Glutamatergic neuron (in vitro differentiated cells): ENCODE results near the gene OPRM1. TPM values are rescaled to one million over a fixed set of nuclear protein-coding genes. Genes with fewer than 3 reads are reported as not detected.

Experiments used
- DNase-seq: peaks from one replicate; pipeline ENCODE4 v3.0.0; 2022
- H3K27ac Mint-ChIP-seq: one replicate; pipeline ENCODE4 v1.8.0; 2020; ENCODE audit warnings: mild to moderate bottlenecking, mixed read lengths, inconsistent platforms; ENCODE audit not compliant: unreplicated experiment
- H3K27me3 Mint-ChIP-seq: one replicate; pipeline ENCODE4 v1.8.0; 2020; ENCODE audit warnings: mild to moderate bottlenecking, moderate library complexity, mixed read lengths, inconsistent platforms; ENCODE audit not compliant: unreplicated experiment
- H3K36me3 Mint-ChIP-seq: one replicate; pipeline ENCODE4 v1.8.0; 2020; ENCODE audit warnings: mild to moderate bottlenecking, mixed read lengths, inconsistent platforms; ENCODE audit not compliant: unreplicated experiment
- H3K4me1 Mint-ChIP-seq: one replicate; pipeline ENCODE4 v1.8.0; 2020; ENCODE audit warnings: mild to moderate bottlenecking, low read depth, mixed read lengths, inconsistent platforms; ENCODE audit not compliant: unreplicated experiment
- H3K4me3 Mint-ChIP-seq: one replicate; pipeline ENCODE4 v1.8.0; 2020; ENCODE audit warnings: mild to moderate bottlenecking, mixed read lengths, inconsistent platforms; ENCODE audit not compliant: unreplicated experiment
- H3K9me3 Mint-ChIP-seq: one replicate; pipeline ENCODE4 v1.8.0; 2020; ENCODE audit warnings: mild to moderate bottlenecking, moderate library complexity, mixed read lengths, inconsistent platforms; ENCODE audit not compliant: unreplicated experiment
- CTCF ChIP-seq: fragments of 200-600 bp; sonication (generic); IDR thresholded peaks from one replicate; pipeline ENCODE4 v1.5.0; 2021; ENCODE audit not compliant: partially characterized antibody, unreplicated experiment
- total RNA-seq: library from RNA; stranded (reverse); fragmentation: NEBNext Ultra II Directional; extraction: Animal tissue kit (Norgen Biotek cat#: 25700); gene quantifications from one replicate; pipeline ENCODE4 v1.2.1, GENCODE V29; 2021; ENCODE audit not compliant: unreplicated experiment

OPRM1 gene
- total RNA-seq, 1 donor from 2014 or later, result not detected

GRCh38 chr6:154164397-154164796 lies 125.4 kb downstream of the OPRM1 start:
- Mint-ChIP-seq H3K27ac (no peak overlapping the region), H3K27me3 (peaks cover 2% of the 10 kb centered on the region), H3K36me3 (peaks cover 4% of the 10 kb centered on the region), H3K9me3 (no peaks in the 10 kb centered on the region), H3K4me3 (no peak overlapping the region), H3K4me1 (no peaks in the 10 kb centered on the region)
- TF ChIP-seq CTCF, result no peak
- no peak for DNase-seq

- no peak for TF ChIP-seq CTCF
- peaks cover 2% of the 10 kb centered on the region for H3K27me3 Mint-ChIP-seq
- no peaks in the 10 kb centered on the region for H3K9me3 Mint-ChIP-seq
- H3K4me3 Mint-ChIP-seq, result no peak overlapping the region
- no peaks in the 10 kb centered on the region for H3K4me1 Mint-ChIP-seq
- H3K36me3 Mint-ChIP-seq, result peaks cover 4% of the 10 kb centered on the region
- H3K27ac Mint-ChIP-seq, result no peak overlapping the region
- no peak for DNase-seq
Measured at GRCh38 chr6:154165478-154165877, 126.4 kb downstream of the OPRM1 start.

GRCh38 chr6:154166140-154166539 lies 127.1 kb downstream of the OPRM1 start:
- no peak for DNase-seq
- peaks cover 4% of the 10 kb centered on the region for H3K36me3 Mint-ChIP-seq
- no peak overlapping the region for H3K4me3 Mint-ChIP-seq
- H3K9me3 Mint-ChIP-seq, result no peaks in the 10 kb centered on the region
- peak; percentile 23 for TF ChIP-seq CTCF
- H3K27me3 Mint-ChIP-seq, result no peaks in the 10 kb centered on the region
- H3K4me1 Mint-ChIP-seq, result no peaks in the 10 kb centered on the region
- no peak overlapping the region for H3K27ac Mint-ChIP-seq

GRCh38 chr6:154167126-154167525 lies 128.1 kb downstream of the OPRM1 start:
- no peak for DNase-seq
- peaks cover 4% of the 10 kb centered on the region for H3K36me3 Mint-ChIP-seq
- no peaks in the 10 kb centered on the region for H3K4me1 Mint-ChIP-seq
- no peak overlapping the region for H3K27ac Mint-ChIP-seq
- no peak for TF ChIP-seq CTCF
- H3K9me3 Mint-ChIP-seq, result no peaks in the 10 kb centered on the region
- no peaks in the 10 kb centered on the region for H3K27me3 Mint-ChIP-seq
- no peak overlapping the region for H3K4me3 Mint-ChIP-seq

GRCh38 chr6:154169193-154169847 lies 130.3 kb downstream of the OPRM1 start:
- TF ChIP-seq CTCF, result no peak
- Mint-ChIP-seq H3K27me3 (no peaks in the 10 kb centered on the region), H3K4me1 (no peaks in the 10 kb centered on the region), H3K9me3 (no peaks in the 10 kb centered on the region), H3K27ac (no peak overlapping the region), H3K4me3 (no peak overlapping the region), H3K36me3 (peaks cover 4% of the 10 kb centered on the region)
- no peak for DNase-seq
